ENCODE results near the gene ANXA7. TPM values are rescaled to one million over a fixed set of nuclear protein-coding genes. Genes with fewer than 3 reads are reported as not detected.
A peak's percentile ranks its signal among the peaks of the same experiment; 100 is the strongest.

Gene ANXA7
- total and polyA plus RNA-seq, 3 donors from 2014 or later, result 43.9 to 76.3 (median 64.5) TPM

GRCh38 chr10:73423309-73423708 lies 9.5 kb upstream of the ANXA7 start:
- intact Hi-C loops (cut with DNase I; ENCODE audit: low total_unique reads), result no loop called here
- TF ChIP-seq POLR2A (IDR thresholded peaks at IDR 0.05) (no peak), CTCF (IDR thresholded peaks at IDR 0.05) (no peak)

DNA sequence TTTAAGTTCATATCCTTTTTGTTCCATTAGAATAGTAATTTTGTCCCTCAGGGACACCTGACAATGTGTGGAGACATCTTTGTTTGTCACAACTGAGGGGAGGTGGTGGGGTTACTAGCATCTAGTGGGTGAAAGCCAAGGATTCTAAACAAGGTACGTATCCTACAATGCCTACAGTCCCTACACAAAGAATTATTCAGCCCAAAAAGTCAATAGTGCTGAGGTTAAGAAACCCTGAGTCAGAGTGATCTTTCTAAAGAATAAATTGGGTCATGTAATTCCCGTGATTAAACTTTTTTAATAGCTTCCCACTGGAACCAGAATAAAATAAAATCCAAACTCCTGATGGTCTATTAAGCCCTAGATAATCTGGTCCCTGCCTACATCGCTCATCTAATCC lies 2.7 kb upstream of the ANXA7 start:
- 92 to 95% methylated on average over 3 of the region's 3 CpGs for WGBS, 2 donors
- no peaks in the 10 kb centered on the region for H3K36me3 ChIP-seq (ENCODE audit: low read depth, missing control alignments)
- TF ChIP-seq POLR2A (IDR thresholded peaks at IDR 0.05) (no peak), CTCF (IDR thresholded peaks at IDR 0.05) (no peak)
- H3K4me1 ChIP-seq, result peaks cover 8% of the 10 kb centered on the region
- no peaks in the 10 kb centered on the region for H3K9me3 ChIP-seq
- DNase-seq, result no peak
- intact Hi-C loops (cut with DNase I; ENCODE audit: low total_unique reads), result no loop called here
- H3K4me3 ChIP-seq, result no peak overlapping the region
- no peak overlapping the region for H3K27ac ChIP-seq
- no peaks in the 10 kb centered on the region for H3K27me3 ChIP-seq

More at GRCh38 chr10:73423309-73423708, 9.5 kb upstream of the ANXA7 start:
- no peak overlapping the region for H3K4me3 ChIP-seq
- H3K9me3 ChIP-seq, result no peaks in the 10 kb centered on the region
- no peaks in the 10 kb centered on the region for H3K36me3 ChIP-seq (ENCODE audit: low read depth, missing control alignments)
- DNase-seq, result no peak
- no peak overlapping the region for H3K27ac ChIP-seq
- H3K4me1 ChIP-seq, result no peaks in the 10 kb centered on the region
- H3K27me3 ChIP-seq, result no peaks in the 10 kb centered on the region

DNA sequence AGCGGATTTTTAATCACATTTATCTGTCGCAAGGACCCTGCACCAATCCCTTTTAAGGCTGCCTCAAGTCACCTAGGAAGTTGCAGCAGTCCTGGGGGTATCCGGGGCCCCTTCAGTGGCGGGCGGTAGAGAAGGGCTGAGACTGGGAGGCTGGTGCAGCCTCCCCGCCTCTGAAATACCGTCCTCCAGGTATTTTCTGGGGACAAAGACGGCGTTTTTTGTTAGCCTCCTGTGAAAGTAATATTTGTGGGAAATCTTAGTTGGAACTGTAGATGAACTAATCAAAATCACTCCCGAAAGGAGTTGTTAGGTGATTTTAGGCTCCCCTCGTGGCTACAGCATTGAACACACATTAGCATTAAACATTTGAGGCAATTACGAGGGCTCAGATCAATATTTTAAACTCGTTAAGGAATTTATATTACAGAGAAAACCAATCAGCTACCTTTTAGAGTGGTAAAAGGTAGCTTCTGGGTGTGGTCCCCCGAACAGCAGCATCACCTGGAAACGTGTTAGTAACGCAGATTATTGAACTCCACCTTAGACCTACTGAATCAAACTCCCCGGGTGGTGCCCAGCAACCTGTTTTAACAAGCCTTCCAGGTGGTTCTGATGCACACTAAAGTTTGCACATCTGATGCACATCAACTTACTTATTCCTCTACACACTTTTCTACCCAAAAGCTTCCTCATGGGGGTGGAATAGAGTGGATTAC lies 530 bp upstream of the ANXA7 start:
- Histone ChIP-seq H3K4me3 (peak overlapping the region; percentile 89 to 95), H3K27ac (peak overlapping the region; percentile 97 to 98), H3K4me1 (peaks cover 8% of the 10 kb centered on the region), H3K9me3 (no peaks in the 10 kb centered on the region), H3K27me3 (no peaks in the 10 kb centered on the region), H3K36me3 (ENCODE audit: low read depth, missing control alignments) (no peaks in the 10 kb centered on the region)
- intact Hi-C loops (cut with DNase I; ENCODE audit: low total_unique reads), result no loop called here
- TF ChIP-seq CTCF (IDR thresholded peaks at IDR 0.05), result no peak
- TF ChIP-seq POLR2A (IDR thresholded peaks at IDR 0.05), result no peak
- 0 to 4% methylated on average over 17 of the region's 17 CpGs for WGBS, 2 donors
- DNase-seq, result no peak

- 0% methylated on average over 9 of the region's 9 CpGs for WGBS, 2 donors
- peaks cover 8% of the 10 kb centered on the region for H3K4me1 ChIP-seq
- H3K27ac ChIP-seq, result peak overlapping the region; percentile 97 to 98
- TF ChIP-seq CTCF (IDR thresholded peaks at IDR 0.05) (no peak), POLR2A (IDR thresholded peaks at IDR 0.05) (no peak)
- H3K4me3 ChIP-seq, result peak overlapping the region; percentile 89 to 95
- no peaks in the 10 kb centered on the region for H3K36me3 ChIP-seq (ENCODE audit: low read depth, missing control alignments)
- DNase-seq, result peak; percentile 47
- intact Hi-C loops (cut with DNase I; ENCODE audit: low total_unique reads), result no loop called here
- no peaks in the 10 kb centered on the region for H3K9me3 ChIP-seq
- H3K27me3 ChIP-seq, result no peaks in the 10 kb centered on the region
Observed at GRCh38 chr10:73413108-73413527, 740 bp downstream of the ANXA7 start.

GRCh38 chr10:73410897-73411296 lies 3.0 kb downstream of the ANXA7 start:
- 79 to 86% methylated on average over 1 of the region's 1 CpG for WGBS, 2 donors
- peaks cover 8% of the 10 kb centered on the region for H3K4me1 ChIP-seq

More at GRCh38 chr10:73410897-73411296, 3.0 kb downstream of the ANXA7 start:
- H3K36me3 ChIP-seq (ENCODE audit: low read depth, missing control alignments), result no peaks in the 10 kb centered on the region
- intact Hi-C loops (cut with DNase I; ENCODE audit: low total_unique reads), result no loop called here
- no peak for DNase-seq
- no peaks in the 10 kb centered on the region for H3K27me3 ChIP-seq
- TF ChIP-seq CTCF (IDR thresholded peaks at IDR 0.05) (no peak), POLR2A (IDR thresholded peaks at IDR 0.05) (no peak)
- no peaks in the 10 kb centered on the region for H3K9me3 ChIP-seq
- no peak overlapping the region for H3K4me3 ChIP-seq
- H3K27ac ChIP-seq, result no peak overlapping the region
